Hepatic stellate cell (primary cell): ENCODE data around the gene TMEM151B.

ENCODE experiments used
- DNase-seq: peaks from one replicate; pipeline ENCODE4 v3.0.0; 2011; ENCODE audit warnings: low spot score

The TMEM151B gene

DNA sequence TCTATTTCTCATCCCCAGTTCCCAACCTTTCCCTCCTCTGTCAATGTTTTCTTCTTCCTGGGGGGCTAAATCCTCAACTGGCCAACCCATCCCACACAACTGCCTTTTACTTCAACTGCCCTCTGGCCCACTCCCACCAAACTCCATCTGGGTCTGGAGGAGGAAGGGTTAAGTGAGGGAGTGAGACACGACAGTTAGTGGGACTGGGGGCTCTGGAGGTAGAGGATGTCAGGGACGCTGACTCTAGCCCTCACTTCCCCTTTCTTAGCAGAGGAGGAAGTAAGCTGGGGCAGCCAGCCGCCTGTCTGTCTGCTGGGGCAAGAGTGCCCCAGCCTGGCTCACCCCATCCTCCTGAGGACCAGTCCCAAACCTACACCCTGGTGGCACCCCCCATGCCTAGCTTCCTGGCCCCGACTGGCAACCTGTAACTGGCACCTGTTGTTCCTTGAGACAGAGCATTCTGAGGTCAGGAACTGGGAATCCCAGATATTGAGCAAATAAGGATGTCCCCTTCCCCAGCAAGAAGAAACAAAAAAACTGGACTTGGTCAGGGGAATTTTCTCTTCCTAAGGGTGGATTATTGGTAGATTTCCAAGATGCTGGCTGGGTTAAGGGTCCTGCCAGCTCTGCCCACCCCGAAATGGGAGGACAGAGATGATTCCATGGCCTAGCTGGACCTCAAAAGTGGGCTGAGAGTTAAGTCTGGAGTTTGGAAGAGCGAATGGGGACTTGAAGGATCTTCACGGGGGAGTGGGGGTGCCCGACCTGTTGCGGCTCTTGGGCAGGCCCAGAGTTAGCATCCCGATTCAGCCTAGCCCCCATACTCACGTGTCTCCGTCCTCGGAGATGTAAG lies 5.9 kb upstream of the TMEM151B start:
- peak; percentile 47 for DNase-seq

DNA sequence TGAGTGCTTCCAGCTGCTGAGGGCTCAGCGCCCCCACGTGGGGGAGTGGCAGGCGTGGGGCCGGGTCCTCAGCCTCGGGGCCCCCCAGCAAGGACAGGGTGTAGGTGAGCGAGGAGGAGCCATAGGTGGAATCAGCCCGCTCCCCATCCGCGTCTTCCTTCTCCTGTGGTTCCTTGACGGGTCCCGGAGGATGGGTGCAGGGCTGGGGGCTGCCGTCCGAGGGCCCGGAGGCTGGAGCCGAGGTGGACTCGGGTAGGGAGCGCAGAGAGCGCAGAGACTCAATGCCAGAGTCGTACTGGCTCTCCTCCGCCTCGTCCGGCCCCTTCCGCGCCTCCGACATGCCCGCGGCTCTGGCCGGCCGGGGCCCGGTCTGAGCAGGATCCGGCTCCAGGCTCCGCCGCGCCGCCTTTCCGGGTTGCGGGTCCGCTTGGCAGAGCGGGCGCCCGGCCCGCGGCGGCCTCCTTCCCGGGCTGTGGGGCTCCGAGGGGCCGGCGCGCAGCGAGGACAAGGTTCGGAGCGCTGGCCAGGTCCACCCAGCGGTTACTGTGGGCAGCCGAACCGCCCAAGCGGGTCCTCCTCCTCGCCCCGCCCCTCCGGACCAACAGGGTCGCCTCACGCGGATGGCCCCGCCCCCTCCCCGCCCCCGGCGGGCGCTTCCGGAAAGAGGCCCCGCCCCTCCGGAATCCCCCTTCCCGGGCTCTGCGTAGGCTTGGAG lies 5.1 kb upstream of the TMEM151B start, which contains the start of gene NFKBIE:
TSS of gene NFKBIE (minus strand) at position 545 of the 715 bp plus-strand sequence. CDS start at position 340, 205 bp downstream.
- peak; percentile 96 for DNase-seq

- DNase-seq = no peak
Measured at GRCh38 chr6:44265722-44266233, 4.5 kb upstream of the TMEM151B start.

GRCh38 chr6:44266347-44266746 lies 3.9 kb upstream of the TMEM151B start:
- DNase-seq = no peak

- no peak for DNase-seq
Measured at GRCh38 chr6:44267252-44267651, 3.0 kb upstream of the TMEM151B start.

DNA sequence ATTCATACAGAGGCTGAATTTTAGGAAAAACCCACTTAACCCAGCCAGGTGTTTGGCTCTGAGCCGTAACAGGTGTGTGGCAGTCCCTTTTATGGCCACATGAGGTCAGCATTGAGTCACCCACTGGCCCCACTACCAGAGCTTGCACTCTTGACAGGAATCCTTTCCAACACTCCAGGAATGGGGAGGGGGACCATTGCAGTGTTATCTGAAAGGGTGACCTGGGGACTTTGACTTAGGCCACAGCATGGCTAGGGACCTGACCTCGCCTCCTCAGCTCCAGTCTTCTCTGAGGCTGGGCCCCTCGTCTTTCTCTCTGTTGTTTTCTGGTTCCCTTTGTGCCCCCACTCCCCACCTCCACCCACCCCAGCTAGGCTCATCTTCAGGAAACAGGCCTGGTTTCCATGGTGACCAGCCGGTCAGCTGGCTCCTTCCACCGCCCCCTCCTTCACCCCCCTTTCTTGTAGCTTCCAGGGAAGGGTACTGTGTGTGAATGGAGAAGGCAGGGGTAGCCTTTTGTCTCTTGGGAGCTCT lies 2.1 kb upstream of the TMEM151B start:
- peak; percentile 60 for DNase-seq

GRCh38 chr6:44269178-44269920 lies 901 bp upstream of the TMEM151B start:
- DNase-seq = no peak

DNA sequence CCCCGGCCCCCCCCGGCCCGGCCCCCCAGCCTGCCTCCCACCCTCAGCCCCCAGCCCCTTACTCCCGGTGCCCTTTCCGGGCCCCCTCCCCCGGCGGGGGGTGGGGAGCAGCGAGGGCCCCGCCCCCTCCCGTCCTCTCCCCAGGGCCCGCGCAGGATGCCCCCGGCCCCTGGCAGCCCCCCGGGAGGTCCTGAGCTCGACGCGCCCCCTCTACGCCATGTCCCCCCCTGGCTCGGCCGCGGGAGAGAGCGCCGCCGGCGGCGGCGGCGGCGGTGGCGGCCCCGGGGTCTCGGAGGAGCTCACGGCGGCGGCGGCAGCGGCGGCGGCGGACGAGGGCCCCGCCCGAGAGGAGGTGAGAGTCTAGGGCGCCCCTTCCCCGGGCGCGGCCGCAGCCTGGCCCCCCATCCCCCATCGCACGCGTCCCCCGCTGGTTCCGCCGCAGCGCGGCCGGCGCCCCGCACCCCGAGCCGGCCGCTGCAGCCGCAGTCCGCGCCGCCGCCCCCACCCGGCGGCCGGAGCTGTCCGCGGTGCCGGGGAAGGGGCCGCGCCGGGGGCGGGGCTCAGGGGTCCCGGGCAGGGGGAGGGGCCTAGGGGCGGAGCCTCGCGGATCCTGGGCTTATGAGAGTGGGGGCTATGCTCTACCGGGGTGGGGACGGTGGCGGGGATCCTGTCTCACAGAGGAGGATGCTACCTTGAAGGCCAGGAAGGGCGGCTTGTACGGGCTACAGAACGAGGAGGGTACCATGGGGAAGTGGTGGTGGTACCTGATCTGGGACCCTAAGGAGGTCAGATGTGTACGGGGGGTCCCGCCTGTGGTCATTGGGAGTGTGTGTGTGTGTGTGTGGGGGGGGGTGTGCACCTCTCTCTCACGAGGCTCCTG lies 516 bp downstream of the TMEM151B start:
- DNase-seq = no peak

GRCh38 chr6:44271406-44271723 lies 1.1 kb downstream of the TMEM151B start:
- DNase-seq = no peak

DNA sequence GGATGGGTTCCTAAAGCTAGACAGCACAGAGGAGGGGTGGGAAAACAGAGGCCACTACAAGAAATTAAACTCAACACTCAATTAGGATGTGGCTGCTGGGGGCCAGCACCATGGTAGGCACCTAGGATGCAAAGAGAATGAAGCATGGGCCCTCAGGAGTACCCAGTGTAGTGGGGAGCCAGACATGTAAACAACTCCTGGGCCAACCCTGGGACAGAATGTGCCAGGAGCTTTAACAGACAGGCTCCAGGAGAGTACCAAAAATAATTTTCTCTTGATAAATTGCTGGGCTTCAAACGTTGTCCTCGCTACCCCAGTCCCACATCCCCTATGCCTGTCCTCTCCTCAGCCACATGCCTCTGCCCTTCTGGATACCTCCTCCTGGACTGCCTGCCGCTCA lies 1.7 kb downstream of the TMEM151B start:
- DNase-seq = no peak

DNA sequence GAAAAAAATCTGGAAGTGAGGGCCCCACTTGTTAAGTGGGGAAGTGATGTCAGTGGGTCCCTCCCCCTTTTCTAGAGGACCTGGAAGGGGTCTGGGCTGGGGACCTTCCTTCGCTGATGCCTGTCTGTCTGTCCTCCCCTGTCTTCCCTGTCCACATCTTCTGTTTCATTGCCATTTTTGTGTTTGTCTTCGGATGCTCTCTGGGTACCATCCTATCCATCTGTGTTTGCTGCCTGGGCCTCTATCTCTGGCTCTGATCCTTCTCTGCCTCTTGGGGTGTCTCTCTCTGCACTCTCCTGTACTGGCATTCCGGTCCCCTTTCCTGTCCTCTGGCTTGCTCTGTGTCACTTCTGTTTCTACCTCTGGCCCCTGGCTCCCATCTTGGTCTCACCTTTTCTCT lies 2.3 kb downstream of the TMEM151B start:
- no peak for DNase-seq

GRCh38 chr6:44272999-44273566 lies 2.8 kb downstream of the TMEM151B start:
- DNase-seq = no peak

- no peak for DNase-seq
Measured at GRCh38 chr6:44273617-44274016, 3.4 kb downstream of the TMEM151B start.

DNA sequence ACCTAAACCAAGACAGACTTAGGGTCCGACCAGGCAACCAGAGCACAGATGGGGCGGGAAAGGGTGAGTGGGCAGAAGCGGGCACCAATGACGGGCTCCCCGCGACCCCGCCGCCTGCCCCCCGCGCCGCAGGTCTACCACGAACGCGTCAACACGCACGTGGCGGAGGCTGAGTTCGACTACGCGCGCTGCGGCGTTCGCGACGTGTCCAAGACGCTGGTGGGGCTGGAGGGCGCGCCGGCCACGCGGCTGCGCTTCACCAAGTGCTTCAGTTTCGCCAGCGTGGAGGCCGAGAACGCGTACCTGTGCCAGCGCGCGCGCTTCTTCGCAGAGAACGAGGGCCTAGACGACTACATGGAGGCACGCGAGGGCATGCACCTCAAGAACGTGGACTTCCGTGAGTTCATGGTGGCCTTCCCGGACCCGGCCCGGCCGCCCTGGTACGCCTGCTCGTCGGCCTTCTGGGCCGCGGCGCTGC lies 5.1 kb downstream of the TMEM151B start:
- DNase-seq = no peak

DNA sequence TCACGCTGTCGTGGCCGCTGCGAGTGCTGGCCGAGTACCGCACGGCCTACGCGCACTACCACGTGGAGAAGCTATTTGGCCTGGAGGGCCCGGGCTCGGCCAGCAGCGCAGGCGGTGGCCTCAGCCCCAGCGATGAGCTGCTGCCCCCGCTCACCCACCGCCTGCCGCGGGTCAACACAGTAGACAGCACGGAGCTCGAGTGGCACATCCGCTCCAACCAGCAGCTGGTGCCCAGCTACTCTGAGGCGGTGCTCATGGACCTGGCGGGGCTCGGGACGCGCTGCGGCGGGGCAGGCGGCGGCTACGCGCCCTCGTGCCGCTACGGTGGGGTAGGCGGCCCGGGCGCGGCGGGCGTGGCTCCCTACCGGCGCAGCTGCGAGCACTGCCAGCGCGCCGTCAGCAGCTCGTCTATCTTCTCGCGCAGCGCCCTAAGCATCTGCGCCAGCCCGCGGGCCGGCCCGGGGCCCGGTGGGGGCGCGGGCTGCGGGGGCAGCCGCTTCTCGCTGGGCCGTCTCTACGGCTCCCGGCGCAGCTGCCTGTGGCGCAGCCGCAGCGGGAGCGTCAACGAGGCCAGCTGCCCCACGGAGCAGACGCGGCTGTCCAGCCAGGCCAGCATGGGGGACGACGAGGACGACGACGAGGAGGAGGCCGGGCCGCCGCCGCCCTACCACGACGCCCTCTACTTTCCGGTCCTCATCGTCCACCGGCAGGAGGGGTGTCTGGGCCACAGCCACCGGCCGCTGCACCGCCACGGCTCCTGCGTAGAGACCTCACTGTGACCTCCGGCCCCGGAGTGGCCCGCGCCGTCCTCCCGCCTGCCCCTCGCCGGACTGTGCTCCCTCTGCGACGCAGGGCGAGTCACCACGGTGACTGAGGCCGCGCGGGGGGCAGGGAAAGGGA lies 5.7 kb downstream of the TMEM151B start:
- no peak for DNase-seq

DNA sequence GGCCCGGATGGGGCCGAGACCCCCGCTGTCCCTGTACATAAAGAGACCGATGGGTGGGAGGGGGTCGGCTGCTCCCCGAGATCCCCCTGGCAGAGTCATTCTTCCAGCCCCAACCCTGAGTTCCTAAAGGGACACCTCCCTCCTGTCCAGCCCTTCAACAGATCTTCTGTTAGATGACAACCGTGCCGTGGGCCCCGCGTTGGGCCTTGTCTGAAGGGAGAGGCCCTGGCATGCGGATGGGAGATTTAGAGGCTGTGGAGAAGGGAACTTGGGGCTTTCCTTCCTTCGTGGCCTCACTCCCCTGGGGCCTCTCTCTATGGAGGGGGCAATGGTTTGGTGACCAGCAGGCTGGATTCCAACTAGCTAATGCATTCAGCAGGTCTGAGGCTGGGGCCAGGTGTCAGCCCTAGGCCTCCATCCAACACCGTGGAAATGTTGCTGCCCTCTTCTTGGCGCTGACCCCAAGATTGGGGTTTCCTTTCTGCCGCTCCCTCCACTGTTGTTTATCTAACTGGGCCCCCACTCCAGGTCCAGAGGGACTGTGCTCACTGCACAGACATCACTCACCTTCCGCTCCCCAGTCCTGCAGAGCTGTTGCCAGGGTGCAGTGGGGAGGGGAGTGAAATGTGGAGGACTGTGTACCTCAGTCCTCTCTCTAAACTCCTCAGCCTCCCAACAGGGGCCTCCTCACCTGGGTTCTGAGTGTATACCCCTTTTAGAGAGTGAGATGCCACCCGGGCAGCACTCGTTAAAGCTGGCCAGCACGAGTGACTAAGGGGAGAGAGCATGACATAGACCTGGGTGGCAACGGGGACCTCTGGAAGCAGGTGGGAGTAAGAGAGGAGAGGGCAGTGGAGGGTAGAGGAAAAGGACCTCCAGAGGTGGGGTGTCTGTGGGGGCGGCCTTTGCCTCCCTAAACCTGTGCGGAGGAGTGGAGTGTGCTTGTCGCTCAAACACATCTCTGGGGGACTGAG lies 6.7 kb downstream of the TMEM151B start:
- DNase-seq = no peak

GRCh38 chr6:44277763-44278162 lies 7.5 kb downstream of the TMEM151B start:
- DNase-seq = no peak

GRCh38 chr6:44278315-44278714 lies 8.1 kb downstream of the TMEM151B start:
- no peak for DNase-seq
